Measurements from ENCODE around the gene AOC2. TPM values are rescaled to one million over a fixed set of nuclear protein-coding genes. Genes with fewer than 3 reads are reported as not detected.

AOC2 gene
- total RNA-seq, 1 experiment from 2014 or later = 11.0 TPM

GRCh38 chr17:42798383-42799380, 45.7 kb upstream of the AOC2 start, which contains the start of the genes CNTD1 and COA3 (continued):
- TF ChIP-seq, protein P1, sequence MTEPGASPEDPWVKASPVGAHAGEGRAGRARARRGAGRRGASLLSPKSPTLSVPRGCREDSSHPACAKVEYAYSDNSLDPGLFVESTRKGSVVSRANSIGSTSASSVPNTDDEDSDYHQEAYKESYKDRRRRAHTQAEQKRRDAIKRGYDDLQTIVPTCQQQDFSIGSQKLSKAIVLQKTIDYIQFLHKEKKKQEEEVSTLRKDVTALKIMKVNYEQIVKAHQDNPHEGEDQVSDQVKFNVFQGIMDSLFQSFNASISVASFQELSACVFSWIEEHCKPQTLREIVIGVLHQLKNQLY (CRISPR knock-in tag; IDR thresholded peaks at IDR 0.05) = no peak
- TF ChIP-seq EMX1 (CRISPR knock-in tag; IDR thresholded peaks at IDR 0.05) (no peak), AR (CRISPR knock-in tag; IDR thresholded peaks at IDR 0.05) (no peak), SMAD4 (CRISPR knock-in tag; IDR thresholded peaks at IDR 0.05) (no peak), JUN (CRISPR knock-in tag; IDR thresholded peaks at IDR 0.05) (peak; percentile 73; the same call in 1 of the 2 replicates), TCF7 (CRISPR knock-in tag; IDR thresholded peaks at IDR 0.05; ENCODE audit: low read depth) (peak; percentile 58; the same call in 1 of the 2 replicates), ZNF671 (CRISPR knock-in tag; IDR thresholded peaks at IDR 0.05) (no peak), FOXJ3 (CRISPR knock-in tag; IDR thresholded peaks at IDR 0.05; ENCODE audit: borderline replicate concordance) (no peak), NFYB (CRISPR knock-in tag; conservative IDR thresholded peaks at IDR 0.05; ENCODE audit: low read depth) (peak; percentile 82), CBFB (CRISPR knock-in tag; IDR thresholded peaks at IDR 0.05; ENCODE audit: low read depth) (no peak), E2F4 (CRISPR knock-in tag; IDR thresholded peaks at IDR 0.05; ENCODE audit: borderline replicate concordance, low read depth) (peak; percentile 82; the same call in 1 of the 2 replicates), FOXP1 (CRISPR knock-in tag; IDR thresholded peaks at IDR 0.05; ENCODE audit: borderline replicate concordance) (peak; percentile 97), ESRRA (CRISPR knock-in tag; IDR thresholded peaks at IDR 0.05; ENCODE audit: borderline replicate concordance) (no peak; the same call in 1 of the 2 replicates), OVOL2 (CRISPR knock-in tag; IDR thresholded peaks at IDR 0.05; ENCODE audit: borderline replicate concordance) (no peak), KAT7 (CRISPR knock-in tag; IDR thresholded peaks at IDR 0.05; ENCODE audit: borderline replicate concordance) (no peak)
- TF ChIP-seq, protein P2, sequence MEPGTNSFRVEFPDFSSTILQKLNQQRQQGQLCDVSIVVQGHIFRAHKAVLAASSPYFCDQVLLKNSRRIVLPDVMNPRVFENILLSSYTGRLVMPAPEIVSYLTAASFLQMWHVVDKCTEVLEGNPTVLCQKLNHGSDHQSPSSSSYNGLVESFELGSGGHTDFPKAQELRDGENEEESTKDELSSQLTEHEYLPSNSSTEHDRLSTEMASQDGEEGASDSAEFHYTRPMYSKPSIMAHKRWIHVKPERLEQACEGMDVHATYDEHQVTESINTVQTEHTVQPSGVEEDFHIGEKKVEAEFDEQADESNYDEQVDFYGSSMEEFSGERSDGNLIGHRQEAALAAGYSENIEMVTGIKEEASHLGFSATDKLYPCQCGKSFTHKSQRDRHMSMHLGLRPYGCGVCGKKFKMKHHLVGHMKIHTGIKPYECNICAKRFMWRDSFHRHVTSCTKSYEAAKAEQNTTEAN (CRISPR knock-in tag; IDR thresholded peaks at IDR 0.05) = peak; percentile 66
- TF ChIP-seq, protein P3, sequence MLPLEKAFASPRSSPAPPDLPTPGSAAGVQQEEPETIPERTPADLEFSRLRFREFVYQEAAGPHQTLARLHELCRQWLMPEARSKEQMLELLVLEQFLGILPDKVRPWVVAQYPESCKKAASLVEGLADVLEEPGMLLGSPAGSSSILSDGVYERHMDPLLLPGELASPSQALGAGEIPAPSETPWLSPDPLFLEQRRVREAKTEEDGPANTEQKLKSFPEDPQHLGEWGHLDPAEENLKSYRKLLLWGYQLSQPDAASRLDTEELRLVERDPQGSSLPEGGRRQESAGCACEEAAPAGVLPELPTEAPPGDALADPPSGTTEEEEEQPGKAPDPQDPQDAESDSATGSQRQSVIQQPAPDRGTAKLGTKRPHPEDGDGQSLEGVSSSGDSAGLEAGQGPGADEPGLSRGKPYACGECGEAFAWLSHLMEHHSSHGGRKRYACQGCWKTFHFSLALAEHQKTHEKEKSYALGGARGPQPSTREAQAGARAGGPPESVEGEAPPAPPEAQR (CRISPR knock-in tag; IDR thresholded peaks at IDR 0.05) = no peak
- TF ChIP-seq, protein P4, sequence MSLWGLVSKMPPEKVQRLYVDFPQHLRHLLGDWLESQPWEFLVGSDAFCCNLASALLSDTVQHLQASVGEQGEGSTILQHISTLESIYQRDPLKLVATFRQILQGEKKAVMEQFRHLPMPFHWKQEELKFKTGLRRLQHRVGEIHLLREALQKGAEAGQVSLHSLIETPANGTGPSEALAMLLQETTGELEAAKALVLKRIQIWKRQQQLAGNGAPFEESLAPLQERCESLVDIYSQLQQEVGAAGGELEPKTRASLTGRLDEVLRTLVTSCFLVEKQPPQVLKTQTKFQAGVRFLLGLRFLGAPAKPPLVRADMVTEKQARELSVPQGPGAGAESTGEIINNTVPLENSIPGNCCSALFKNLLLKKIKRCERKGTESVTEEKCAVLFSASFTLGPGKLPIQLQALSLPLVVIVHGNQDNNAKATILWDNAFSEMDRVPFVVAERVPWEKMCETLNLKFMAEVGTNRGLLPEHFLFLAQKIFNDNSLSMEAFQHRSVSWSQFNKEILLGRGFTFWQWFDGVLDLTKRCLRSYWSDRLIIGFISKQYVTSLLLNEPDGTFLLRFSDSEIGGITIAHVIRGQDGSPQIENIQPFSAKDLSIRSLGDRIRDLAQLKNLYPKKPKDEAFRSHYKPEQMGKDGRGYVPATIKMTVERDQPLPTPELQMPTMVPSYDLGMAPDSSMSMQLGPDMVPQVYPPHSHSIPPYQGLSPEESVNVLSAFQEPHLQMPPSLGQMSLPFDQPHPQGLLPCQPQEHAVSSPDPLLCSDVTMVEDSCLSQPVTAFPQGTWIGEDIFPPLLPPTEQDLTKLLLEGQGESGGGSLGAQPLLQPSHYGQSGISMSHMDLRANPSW (CRISPR knock-in tag; conservative IDR thresholded peaks at IDR 0.05; ENCODE audit: low read depth) = no peak; the same call in 1 of the 2 replicates
- TF ChIP-seq, protein P5, sequence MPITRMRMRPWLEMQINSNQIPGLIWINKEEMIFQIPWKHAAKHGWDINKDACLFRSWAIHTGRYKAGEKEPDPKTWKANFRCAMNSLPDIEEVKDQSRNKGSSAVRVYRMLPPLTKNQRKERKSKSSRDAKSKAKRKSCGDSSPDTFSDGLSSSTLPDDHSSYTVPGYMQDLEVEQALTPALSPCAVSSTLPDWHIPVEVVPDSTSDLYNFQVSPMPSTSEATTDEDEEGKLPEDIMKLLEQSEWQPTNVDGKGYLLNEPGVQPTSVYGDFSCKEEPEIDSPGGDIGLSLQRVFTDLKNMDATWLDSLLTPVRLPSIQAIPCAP (CRISPR knock-in tag; IDR thresholded peaks at IDR 0.05) = no peak; the same call in 1 of the 2 replicates
- TF ChIP-seq, protein P6, sequence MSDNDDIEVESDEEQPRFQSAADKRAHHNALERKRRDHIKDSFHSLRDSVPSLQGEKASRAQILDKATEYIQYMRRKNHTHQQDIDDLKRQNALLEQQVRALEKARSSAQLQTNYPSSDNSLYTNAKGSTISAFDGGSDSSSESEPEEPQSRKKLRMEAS (CRISPR knock-in tag; IDR thresholded peaks at IDR 0.05) = peak; percentile 100
- TF ChIP-seq, protein P7, sequence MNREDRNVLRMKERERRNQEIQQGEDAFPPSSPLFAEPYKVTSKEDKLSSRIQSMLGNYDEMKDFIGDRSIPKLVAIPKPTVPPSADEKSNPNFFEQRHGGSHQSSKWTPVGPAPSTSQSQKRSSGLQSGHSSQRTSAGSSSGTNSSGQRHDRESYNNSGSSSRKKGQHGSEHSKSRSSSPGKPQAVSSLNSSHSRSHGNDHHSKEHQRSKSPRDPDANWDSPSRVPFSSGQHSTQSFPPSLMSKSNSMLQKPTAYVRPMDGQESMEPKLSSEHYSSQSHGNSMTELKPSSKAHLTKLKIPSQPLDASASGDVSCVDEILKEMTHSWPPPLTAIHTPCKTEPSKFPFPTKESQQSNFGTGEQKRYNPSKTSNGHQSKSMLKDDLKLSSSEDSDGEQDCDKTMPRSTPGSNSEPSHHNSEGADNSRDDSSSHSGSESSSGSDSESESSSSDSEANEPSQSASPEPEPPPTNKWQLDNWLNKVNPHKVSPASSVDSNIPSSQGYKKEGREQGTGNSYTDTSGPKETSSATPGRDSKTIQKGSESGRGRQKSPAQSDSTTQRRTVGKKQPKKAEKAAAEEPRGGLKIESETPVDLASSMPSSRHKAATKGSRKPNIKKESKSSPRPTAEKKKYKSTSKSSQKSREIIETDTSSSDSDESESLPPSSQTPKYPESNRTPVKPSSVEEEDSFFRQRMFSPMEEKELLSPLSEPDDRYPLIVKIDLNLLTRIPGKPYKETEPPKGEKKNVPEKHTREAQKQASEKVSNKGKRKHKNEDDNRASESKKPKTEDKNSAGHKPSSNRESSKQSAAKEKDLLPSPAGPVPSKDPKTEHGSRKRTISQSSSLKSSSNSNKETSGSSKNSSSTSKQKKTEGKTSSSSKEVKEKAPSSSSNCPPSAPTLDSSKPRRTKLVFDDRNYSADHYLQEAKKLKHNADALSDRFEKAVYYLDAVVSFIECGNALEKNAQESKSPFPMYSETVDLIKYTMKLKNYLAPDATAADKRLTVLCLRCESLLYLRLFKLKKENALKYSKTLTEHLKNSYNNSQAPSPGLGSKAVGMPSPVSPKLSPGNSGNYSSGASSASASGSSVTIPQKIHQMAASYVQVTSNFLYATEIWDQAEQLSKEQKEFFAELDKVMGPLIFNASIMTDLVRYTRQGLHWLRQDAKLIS (CRISPR knock-in tag; IDR thresholded peaks at IDR 0.05; ENCODE audit: borderline replicate concordance) = 0 out of 2 replicates have a peak, but pooled peaks have one; percentile 75
